Measurements from ENCODE around the gene NUP210. TPM values are rescaled to one million over a fixed set of nuclear protein-coding genes. Genes with fewer than 3 reads are reported as not detected.
A peak's percentile ranks its signal among the peaks of the same experiment; 100 is the strongest.

The NUP210 gene
- total and polyA plus RNA-seq, 2 of the 13 experiments (the other 11 are each of a cell fraction or from before 2014, with no cell fraction given), result 31.6 to 35.2 TPM

DNA sequence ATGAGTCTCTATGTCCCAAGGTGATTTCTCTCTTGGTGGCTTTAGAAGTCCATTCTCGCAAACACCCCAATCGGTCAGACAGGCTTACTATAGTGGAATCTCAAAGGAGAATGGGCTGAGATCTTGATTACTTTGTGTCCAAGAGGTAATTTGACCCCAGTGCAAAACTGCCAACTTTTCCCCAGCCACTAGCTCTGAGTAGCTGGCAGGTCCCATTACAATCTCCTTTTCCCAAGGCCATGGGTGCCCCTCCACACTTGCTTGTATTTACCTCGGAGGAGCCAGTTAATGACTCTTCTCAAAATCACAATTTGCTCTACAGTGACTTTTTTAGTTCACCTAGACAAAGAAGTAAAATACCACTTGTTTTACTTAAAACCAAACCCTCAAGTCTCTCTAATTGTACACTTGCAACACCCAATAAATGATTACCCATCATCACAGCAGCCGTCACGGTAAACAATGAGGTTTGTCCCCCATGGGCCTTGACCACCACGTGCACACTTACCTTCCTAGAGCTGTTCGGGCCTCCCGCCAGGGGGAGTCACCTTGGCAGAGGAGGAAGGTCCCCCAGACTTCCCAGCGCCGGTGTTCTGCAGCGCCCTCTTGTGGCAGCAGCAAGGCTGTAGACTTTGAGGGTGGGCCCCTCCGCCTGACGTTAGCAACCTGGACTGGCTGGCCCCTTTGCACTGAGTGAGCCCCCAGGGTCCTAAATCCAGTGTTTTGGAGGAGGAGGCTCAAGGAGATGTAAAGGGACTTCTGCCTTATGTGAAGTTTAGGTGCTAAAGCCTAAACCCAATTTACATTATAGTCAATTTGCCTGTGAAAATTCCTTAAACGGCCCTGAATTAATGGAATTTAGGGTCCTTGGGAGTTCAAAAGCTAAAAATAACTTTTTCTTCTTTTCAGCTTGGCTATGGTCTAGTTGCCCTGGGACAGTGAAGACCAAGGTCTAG, 41.3 kb upstream of the NUP210 start (continued):
- TF ChIP-seq TOPORS (CRISPR knock-in tag; IDR thresholded peaks at IDR 0.05) (peak; percentile 75; the same call in 1 of the 2 replicates), ZNF709 (CRISPR knock-in tag; IDR thresholded peaks at IDR 0.05) (peak; percentile 40; the same call in 1 of the 2 replicates), SSRP1 (CRISPR knock-in tag; IDR thresholded peaks at IDR 0.05) (peak; percentile 53; the same call in 1 of the 2 replicates), ELF1 (CRISPR knock-in tag; IDR thresholded peaks at IDR 0.05) (peak; percentile 63), ZBTB20 (CRISPR knock-in tag; IDR thresholded peaks at IDR 0.05; ENCODE audit: borderline replicate concordance, low read depth) (0 out of 2 replicates have a peak, but pooled peaks have one; percentile 17), ZNF605 (CRISPR knock-in tag; IDR thresholded peaks at IDR 0.05) (peak; percentile 84), PAX8 (CRISPR knock-in tag; IDR thresholded peaks at IDR 0.05; ENCODE audit: borderline replicate concordance) (no peak), HOXA9 (CRISPR knock-in tag; IDR thresholded peaks at IDR 0.05; ENCODE audit: borderline replicate concordance) (no peak), XRCC5 (optimal IDR thresholded peaks at IDR 0.05; ENCODE audit: low read length) (peak; percentile 99)
- TF ChIP-seq, protein P1, sequence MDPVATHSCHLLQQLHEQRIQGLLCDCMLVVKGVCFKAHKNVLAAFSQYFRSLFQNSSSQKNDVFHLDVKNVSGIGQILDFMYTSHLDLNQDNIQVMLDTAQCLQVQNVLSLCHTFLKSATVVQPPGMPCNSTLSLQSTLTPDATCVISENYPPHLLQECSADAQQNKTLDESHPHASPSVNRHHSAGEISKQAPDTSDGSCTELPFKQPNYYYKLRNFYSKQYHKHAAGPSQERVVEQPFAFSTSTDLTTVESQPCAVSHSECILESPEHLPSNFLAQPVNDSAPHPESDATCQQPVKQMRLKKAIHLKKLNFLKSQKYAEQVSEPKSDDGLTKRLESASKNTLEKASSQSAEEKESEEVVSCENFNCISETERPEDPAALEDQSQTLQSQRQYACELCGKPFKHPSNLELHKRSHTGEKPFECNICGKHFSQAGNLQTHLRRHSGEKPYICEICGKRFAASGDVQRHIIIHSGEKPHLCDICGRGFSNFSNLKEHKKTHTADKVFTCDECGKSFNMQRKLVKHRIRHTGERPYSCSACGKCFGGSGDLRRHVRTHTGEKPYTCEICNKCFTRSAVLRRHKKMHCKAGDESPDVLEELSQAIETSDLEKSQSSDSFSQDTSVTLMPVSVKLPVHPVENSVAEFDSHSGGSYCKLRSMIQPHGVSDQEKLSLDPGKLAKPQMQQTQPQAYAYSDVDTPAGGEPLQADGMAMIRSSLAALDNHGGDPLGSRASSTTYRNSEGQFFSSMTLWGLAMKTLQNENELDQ (CRISPR knock-in tag; IDR thresholded peaks at IDR 0.05; ENCODE audit: borderline replicate concordance), result no peak
- TF ChIP-seq, protein P2, sequence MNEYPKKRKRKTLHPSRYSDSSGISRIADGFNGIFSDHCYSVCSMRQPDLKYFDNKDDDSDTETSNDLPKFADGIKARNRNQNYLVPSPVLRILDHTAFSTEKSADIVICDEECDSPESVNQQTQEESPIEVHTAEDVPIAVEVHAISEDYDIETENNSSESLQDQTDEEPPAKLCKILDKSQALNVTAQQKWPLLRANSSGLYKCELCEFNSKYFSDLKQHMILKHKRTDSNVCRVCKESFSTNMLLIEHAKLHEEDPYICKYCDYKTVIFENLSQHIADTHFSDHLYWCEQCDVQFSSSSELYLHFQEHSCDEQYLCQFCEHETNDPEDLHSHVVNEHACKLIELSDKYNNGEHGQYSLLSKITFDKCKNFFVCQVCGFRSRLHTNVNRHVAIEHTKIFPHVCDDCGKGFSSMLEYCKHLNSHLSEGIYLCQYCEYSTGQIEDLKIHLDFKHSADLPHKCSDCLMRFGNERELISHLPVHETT (CRISPR knock-in tag; conservative IDR thresholded peaks at IDR 0.05), result no peak; the same call in 1 of the 2 replicates
- TF ChIP-seq, protein P3, sequence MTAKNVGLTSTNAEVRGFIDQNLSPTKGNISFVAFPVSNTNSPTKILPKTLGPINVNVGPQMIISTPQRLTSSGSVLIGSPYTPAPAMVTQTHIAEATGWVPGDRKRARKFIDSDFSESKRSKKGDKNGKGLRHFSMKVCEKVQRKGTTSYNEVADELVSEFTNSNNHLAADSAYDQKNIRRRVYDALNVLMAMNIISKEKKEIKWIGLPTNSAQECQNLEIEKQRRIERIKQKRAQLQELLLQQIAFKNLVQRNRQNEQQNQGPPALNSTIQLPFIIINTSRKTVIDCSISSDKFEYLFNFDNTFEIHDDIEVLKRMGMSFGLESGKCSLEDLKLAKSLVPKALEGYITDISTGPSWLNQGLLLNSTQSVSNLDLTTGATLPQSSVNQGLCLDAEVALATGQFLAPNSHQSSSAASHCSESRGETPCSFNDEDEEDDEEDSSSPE (CRISPR knock-in tag; IDR thresholded peaks at IDR 0.05), result peak; percentile 85
- TF ChIP-seq, protein P4, sequence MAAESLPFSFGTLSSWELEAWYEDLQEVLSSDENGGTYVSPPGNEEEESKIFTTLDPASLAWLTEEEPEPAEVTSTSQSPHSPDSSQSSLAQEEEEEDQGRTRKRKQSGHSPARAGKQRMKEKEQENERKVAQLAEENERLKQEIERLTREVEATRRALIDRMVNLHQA (CRISPR knock-in tag; IDR thresholded peaks at IDR 0.05), result 0 out of 2 replicates have a peak, but pooled peaks have one; percentile 27
- TF ChIP-seq, protein P5, sequence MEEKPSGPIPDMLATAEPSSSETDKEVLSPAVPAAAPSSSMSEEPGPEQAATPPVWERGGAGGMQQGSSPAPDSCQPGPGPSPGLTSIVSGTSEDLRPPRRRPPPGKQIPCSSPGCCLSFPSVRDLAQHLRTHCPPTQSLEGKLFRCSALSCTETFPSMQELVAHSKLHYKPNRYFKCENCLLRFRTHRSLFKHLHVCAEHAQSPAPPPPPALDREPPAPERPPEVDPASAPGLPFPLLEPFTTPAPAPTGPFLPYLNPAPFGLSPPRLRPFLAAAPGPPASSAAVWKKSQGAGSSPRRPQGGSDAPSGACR (CRISPR knock-in tag; IDR thresholded peaks at IDR 0.05), result peak; percentile 80
- TF ChIP-seq, protein P6, sequence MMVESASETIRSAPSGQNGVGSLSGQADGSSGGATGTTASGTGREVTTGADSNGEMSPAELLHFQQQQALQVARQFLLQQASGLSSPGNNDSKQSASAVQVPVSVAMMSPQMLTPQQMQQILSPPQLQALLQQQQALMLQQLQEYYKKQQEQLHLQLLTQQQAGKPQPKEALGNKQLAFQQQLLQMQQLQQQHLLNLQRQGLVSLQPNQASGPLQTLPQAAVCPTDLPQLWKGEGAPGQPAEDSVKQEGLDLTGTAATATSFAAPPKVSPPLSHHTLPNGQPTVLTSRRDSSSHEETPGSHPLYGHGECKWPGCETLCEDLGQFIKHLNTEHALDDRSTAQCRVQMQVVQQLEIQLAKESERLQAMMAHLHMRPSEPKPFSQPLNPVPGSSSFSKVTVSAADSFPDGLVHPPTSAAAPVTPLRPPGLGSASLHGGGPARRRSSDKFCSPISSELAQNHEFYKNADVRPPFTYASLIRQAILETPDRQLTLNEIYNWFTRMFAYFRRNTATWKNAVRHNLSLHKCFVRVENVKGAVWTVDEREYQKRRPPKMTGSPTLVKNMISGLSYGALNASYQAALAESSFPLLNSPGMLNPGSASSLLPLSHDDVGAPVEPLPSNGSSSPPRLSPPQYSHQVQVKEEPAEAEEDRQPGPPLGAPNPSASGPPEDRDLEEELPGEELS (CRISPR knock-in tag; IDR thresholded peaks at IDR 0.05), result peak; percentile 35; the same call in 1 of the 2 replicates

Measured in HepG2 (cell line).